HG03378 (cell line): ENCODE data around the gene EXOSC5.
A peak's percentile ranks its signal among the peaks of the same experiment; 100 is the strongest.
"Not testable (repeated sequence)": the region's sequence is repeated elsewhere in the genome, so short reads cannot be mapped to it uniquely, and the experiment has no call there.

Experiments used
- ATAC-seq: cut with Tn5 transposase; IDR thresholded peaks from one replicate; pipeline ENCODE4 v1.9.1; 2021; ENCODE audit warnings: mild to moderate bottlenecking, moderate library complexity; ENCODE audit not compliant: unreplicated experiment

EXOSC5 gene

DNA sequence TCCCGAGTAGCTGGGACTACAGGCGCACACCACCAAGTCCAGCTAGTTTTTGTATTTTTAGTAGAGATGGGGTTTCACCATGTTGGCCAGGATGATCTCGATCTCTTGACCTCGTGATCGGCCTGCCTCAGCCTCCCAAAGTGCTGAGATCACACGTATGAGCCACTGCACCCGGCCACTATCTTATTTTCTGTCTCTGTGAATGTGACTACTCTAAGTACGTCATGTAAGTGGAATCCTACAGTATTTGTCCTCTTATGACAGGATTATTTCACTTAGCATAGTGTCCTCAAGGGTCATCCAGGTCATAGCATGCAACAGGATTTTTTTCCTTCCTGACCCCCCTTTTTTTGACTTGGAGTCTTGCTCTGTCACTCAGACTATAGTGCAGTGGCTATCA is 25.6 kb downstream of the EXOSC5 start:
- no peak for ATAC-seq

- not testable (repeated sequence) for ATAC-seq
Observed at GRCh38 chr19:41371119-41371518, 26.0 kb downstream of the EXOSC5 start.

DNA sequence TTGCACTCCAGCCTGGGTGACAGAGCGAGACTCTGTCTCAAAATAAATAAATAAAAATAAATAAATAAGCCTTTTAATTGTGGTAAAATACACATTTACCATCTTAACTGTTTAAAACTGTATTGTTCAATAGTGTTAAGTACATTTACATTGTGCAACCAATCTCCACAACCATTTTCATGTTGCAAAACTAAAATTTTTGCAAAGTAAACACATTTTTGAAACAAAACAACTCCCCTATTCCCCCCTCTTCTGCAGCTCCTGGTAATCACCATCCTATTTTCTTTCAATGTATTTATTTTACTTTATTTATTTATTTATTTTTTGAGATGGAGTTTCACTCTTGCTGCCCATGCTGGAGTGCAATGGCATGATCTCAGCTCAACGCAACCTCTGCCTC is 27.4 kb downstream of the EXOSC5 start:
- ATAC-seq, result no peak

DNA sequence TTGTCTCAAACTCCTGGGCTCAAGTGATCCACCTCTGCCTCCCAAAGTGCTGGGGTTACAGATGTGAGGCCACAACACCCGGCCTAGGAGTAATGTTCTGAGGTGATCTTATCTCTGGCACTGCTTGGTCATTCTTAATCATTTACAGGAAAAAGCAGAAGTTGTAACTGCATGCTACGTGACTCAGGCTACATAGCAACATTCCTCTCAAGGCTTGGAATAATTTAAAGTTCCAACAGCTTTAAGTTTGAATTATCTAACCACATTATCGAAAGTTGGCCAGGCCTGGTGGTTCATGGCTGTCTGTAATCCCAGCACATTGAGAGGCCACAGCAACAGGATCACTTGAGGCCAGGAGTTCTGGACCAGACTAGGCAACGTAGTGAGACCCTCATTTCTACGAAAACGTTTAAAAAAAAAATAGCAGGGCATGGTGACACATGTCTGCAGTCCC is 29.3 kb downstream of the EXOSC5 start:
- ATAC-seq, result no peak

- no peak for ATAC-seq
Observed at GRCh38 chr19:41366089-41366488, 31.1 kb downstream of the EXOSC5 start.

GRCh38 chr19:41364524-41365391 is 32.4 kb downstream of the EXOSC5 start:
- no peak for ATAC-seq

GRCh38 chr19:41363753-41364523 is 33.2 kb downstream of the EXOSC5 start, which contains the start of gene B9D2:
TSS of gene B9D2 (minus strand) at chr19:41364149. CDS start at chr19:41363519, 630 bp downstream.
- peak; percentile 74 for ATAC-seq

DNA sequence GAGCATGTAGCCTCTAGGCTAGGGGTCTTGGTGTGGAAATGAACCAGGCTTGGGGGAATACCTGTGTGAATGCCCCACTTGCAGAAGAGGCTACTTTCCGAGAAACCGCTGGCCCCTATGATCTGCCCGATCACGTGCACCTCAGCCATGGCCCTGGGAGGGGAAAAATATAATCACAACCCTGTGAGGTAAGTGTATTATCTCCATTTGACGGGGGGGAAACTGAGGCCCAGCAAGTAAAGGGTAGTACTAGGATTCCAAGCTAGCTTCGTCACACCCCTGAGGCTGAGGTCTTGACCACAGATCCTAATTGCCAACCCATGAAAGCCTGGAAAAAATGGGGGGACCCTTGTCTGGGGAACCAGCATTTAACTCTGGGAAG is 33.8 kb downstream of the EXOSC5 start:
- ATAC-seq, result peak; percentile 2

GRCh38 chr19:41362143-41362847 is 34.9 kb downstream of the EXOSC5 start:
- no peak for ATAC-seq

DNA sequence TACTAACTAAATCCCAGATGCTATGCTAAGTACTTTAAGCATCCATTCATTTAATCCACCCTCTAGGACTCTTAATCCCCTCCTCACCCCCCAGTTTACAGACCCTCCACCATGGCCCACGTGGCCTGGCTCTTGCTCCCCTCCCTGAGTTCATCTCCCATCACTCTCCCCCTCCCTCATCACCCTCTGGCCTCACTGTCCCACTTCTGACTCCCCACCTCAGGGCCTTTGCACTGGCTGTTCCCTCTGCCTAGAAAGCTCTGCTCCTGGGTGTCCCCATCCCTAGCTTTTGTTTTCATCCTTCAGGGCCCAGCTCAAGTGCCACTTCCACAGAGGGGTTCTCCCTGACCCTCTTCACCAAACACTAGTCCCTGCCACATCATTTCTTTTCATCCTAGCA is 37.4 kb downstream of the EXOSC5 start:
- ATAC-seq, result no peak

GRCh38 chr19:41357746-41358145 is 39.4 kb downstream of the EXOSC5 start:
- no peak for ATAC-seq

DNA sequence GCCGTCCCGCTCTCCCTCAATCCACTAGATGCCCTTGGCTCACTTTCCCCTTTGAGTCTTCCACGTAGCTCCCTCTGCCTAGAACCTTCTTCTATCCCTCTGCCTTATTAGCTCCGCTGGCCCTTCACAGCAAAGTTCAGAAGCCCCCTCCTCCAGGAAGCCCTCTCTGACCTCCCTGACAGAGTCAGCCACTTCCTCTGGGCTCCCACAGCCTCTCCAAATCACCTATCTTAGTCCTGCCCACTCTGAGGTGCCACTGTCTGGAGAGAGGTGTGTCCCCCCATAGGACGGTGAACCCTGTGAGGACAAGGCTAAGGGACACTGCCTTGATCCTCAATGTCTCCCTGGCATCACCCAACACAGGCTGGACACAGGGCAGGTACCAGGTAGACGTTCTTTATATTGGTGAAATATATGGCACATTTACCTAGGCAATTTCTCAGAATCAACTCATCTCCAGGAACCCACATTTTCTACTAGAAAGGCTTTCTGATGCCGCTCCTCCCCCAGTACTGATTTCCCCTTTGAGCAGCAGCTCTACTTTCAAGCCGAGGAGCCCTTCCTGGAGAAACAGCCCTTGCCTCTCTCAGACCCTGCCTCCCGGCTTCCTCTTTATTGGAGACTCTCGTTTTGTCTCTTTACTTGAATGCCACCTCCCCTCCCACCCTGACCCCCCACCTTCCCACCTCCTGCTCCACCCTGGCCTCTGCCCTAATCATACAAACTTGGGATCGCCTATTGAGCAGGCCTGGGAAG is 40.0 kb downstream of the EXOSC5 start:
- ATAC-seq, result no peak

GRCh38 chr19:41355802-41356201 is 41.4 kb downstream of the EXOSC5 start:
- no peak for ATAC-seq

GRCh38 chr19:41355035-41355434 is 42.1 kb downstream of the EXOSC5 start:
- no peak for ATAC-seq

DNA sequence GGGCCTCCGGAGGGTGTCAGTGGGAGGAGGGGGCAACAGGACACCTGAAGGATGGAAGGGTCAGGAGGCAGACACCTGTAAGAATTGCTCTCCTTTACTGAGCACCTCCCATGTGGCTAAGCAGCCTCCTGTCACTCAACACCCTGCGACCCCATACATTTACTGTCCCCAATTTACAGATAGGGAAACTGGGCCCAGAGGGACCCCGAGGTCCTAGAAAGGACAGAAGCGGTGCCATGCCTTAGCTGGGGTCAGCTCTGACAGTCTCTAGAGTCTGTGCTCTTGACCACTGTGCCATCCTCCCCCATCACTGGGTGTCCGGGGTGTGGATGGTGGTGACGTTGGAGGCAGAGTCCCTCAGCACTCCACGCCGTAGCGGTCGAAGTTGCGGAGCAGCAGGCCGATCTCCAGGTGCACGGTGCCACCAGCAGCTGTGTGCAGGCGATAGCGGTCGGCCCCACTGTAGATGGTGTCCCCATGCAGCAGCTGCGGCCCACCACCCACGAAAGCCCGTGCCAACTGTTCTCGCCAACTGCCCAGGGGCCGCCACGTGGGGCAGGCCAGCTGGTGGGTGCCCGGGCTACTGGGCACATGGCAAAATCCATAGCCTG is 42.7 kb downstream of the EXOSC5 start:
- ATAC-seq, result no peak

DNA sequence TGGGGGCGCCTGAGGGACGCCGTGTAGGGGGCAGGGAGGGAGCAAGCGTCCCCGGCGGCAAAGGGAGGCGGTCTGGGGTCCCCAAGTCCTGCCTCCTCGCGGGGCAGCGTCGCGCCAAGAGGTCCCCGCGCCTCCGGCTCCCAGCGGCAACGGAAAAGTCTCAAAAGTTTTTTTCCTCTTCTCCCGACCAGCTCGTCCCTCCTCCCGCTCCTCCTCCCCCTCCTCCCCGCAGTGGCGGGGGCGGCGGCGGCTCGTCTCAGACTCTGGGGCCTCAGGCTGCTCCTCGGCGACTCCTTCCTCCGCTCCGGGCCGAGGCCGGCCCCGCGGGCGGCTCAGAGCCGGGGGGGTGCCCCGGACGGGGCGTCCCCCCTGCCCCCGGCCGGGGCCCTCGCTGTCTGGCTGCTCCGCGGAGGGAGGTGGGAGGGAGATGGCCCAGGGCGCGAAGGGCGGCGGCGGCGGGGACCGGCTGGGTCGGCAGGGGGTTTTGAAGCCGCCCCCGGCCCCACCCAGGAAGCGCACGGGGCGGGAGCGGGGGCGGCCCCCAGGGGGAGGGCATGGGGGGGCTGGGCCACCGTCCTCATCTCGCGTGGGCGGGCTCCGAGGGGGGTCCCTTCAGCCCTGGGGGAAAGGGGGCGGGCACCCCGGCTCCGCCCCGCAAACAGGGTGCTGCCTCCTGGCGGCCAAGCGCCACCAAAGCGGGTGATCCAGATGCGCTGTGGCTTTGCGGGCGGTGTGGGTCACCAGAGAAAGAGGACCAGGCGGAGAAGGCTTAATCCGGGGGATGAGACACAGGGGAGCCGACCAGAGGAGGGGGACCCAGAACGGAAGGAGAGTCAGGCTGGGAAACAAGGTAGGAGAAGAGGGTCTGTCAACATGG is 43.5 kb downstream of the EXOSC5 start, which contains the start of gene TGFB1:
TSS of gene TGFB1 (minus strand) at position 457 of the 877 bp plus-strand sequence. CDS start 878 bp downstream, outside the sequence.
- ATAC-seq, result no peak

- no peak for ATAC-seq
Observed at GRCh38 chr19:41352609-41353465, 44.3 kb downstream of the EXOSC5 start.

DNA sequence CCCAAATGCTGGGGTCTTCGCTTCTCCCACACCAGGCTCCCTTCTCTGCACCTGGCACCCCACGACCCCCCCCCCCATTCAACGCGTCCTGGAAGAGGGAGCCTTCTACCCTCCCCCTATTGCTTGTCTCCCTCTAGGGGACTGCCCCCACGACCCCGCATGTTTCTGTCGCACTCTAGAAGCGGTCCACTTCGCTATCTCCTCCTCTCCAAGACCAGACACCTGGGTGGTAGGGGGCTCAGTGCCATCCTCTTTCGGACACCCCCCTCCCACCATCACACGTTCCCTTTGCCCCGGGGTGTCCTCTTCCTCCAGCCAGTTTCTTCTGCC is 44.9 kb downstream of the EXOSC5 start:
- no peak for ATAC-seq
